Spleen (tissue), 11 donors: ENCODE measurements around the gene NGB. TPM values are rescaled to one million over a fixed set of nuclear protein-coding genes. Genes with fewer than 3 reads are reported as not detected.

Experiments used
- DNase-seq: peaks from one replicate; pipeline ENCODE4 v3.0.0-alpha.2; 2020
- H3K27ac ChIP-seq, 8 donors: fragments of 200-600 bp; sonication (generic) in 7 of 8; 1 replicate in 4 of 8; 2 replicates in 4 of 8; pipeline versions ENCODE4 v1.5.0 to v1.8.0; 2016 to 2021; ENCODE audit warnings: inconsistent platforms in 4 of 8, mild to moderate bottlenecking in 4 of 8, moderate library complexity in 1 of 8
- H3K27me3 ChIP-seq, 7 donors: fragments of 200-600 bp; sonication (generic) in 6 of 7; replicated peaks in 1 of 7; 1 replicate in 4 of 7; 2 replicates in 3 of 7; pipeline versions ENCODE4 v1.5.0 to v1.8.0; 2016 to 2021; ENCODE audit warnings: inconsistent platforms in 3 of 7, mild to moderate bottlenecking in 1 of 7
- H3K36me3 ChIP-seq, 6 donors: fragments of 200-600 bp; sonication (generic) in 5 of 6; 1 replicate in 4 of 6; 2 replicates in 2 of 6; pipeline versions ENCODE4 v1.5.0 to v1.8.0; 2016 to 2021; ENCODE audit warnings: inconsistent platforms in 2 of 6
- H3K4me1 ChIP-seq, 6 donors: fragments of 200-600 bp; sonication (generic) in 5 of 6; 1 replicate in 3 of 6; 2 replicates in 3 of 6; pipeline versions ENCODE4 v1.5.0 to v1.8.0; 2016 to 2021; ENCODE audit warnings: inconsistent platforms in 3 of 6
- H3K4me3 ChIP-seq, 8 donors: fragments of 200-600 bp; sonication (generic) in 7 of 8; 1 replicate in 4 of 8; 2 replicates in 4 of 8; pipeline versions ENCODE4 v1.5.0 to v1.8.0; 2016 to 2021; ENCODE audit warnings: inconsistent platforms in 4 of 8, mild to moderate bottlenecking in 4 of 8, moderate library complexity in 2 of 8
- H3K9me3 ChIP-seq, 8 donors: fragments of 200-600 bp; sonication (generic) in 7 of 8; 1 replicate in 4 of 8; 2 replicates in 4 of 8; pipeline versions ENCODE4 v1.5.0 to v1.8.0; 2016 to 2021; ENCODE audit warnings: inconsistent platforms in 4 of 8
- CTCF ChIP-seq, 11 experiments: fragments of 200-600 bp in 7 of 11; fragments of 450-650 bp in 4 of 11; sonication (generic) in 4 of 11; IDR thresholded peaks in 8 of 11; conservative IDR thresholded peaks in 3 of 11; 1 replicate in 7 of 11; 2 replicates in 4 of 11; pipeline versions ENCODE4 v1.4.0 to v1.8.0; 2016 to 2021; ENCODE audit warnings: antibody characterized with exemption in 11 of 11, inconsistent platforms in 4 of 11, mild to moderate bottlenecking in 1 of 11
- POLR2A ChIP-seq, 3 donors: fragments of 450-650 bp; IDR thresholded peaks; one replicate each; pipeline ENCODE4 v1.5.1; 2017; ENCODE audit warnings: antibody characterized with exemption in 3 of 3, mild to moderate bottlenecking in 1 of 3
- POLR2AphosphoS5 ChIP-seq, 3 donors: sonication (generic); formaldehyde crosslinking; IDR thresholded peaks; one replicate each; pipeline ENCODE4 v1.5.1; 2017; ENCODE audit warnings: antibody characterized with exemption in 3 of 3
- WGBS, 5 donors: extraction: QIAGEN DNeasy Blood & Tissue Kit in 3 of 5; methylation state at CpG; one replicate each; pipeline versions ENCODE4 v1.1.5 to v1.1.7; 2013 to 2018; 5-methylcytosine and 5-hydroxymethylcytosine counted together
- intact Hi-C: fragments of 100-400 bp; cut with DNase I; formaldehyde crosslinking; loops from one replicate; pipeline ENCODE4 v1.15.0; 2023; ENCODE audit warnings: low total_unique reads
- polyA plus RNA-seq, 3 donors: library from polyadenylated mRNA; stranded (reverse); fragments of 200-250 nt; gene quantifications; one replicate each; pipeline ENCODE4 v1.2.1, GENCODE V29; 2013
- total RNA-seq, 7 donors: library from RNA; depleted of rRNA in 3 of 7; stranded (reverse); fragments of >200 nt in 3 of 7; fragmentation: NEBNext Ultra II Directional in 4 of 7; extraction: Animal tissue kit (Norgen Biotek cat#: 25700) in 4 of 7; gene quantifications; one replicate each; pipeline versions ENCODE4 v1.1.0 to v1.2.1, GENCODE V29; 2016 to 2021
- donor health status: healthy with polysubstance abuse.
- donor health status: DM: no; HTN: no; CAD: no; lungs with moderate emphysema.
- donor health status: DM: no; HTN: no; CAD: no.
- donor health status: Bipolar disorder and iron deficiency.
- donor health status: healthy.
- donor health status: DM: no; HTN: no; CAD: no.
- donor health status: DM: yes; HTN: yes; CAD: no.

Gene NGB
- total and polyA plus RNA-seq, 10 donors: not detected

DNA sequence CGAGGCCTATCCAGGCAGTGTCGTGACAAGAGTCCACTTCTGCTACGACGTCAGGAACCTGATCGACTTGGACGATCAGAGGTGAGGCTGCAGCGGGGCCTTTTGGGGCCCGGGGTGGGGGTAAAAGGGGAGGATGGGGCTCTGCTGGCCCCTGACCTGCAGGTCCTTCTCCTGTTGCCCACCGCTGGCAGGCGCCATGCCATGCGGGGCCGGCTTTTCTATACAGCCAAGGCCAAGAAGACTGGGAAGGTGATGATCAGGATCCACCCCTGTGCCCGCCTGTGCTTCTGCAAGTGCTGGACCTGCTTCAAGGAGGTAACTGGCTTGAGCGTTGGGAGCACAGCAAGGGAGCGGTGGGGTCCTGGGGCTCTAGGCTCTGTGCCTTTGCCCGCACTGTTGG lies 31.6 kb downstream of the NGB start:
- Histone ChIP-seq H3K4me3 (no peak overlapping the region), H3K27me3 (no peaks in the 10 kb centered on the region), H3K27ac (no peak overlapping the region), H3K4me1 (peaks cover 0 to 22% (median 5%) of the 10 kb centered on the region in 6 donors), H3K9me3 (no peaks in the 10 kb centered on the region), H3K36me3 (no peaks in the 10 kb centered on the region)
- no peak for DNase-seq
- TF ChIP-seq POLR2AphosphoS5 (IDR thresholded peaks at IDR 0.05) (no peak), CTCF (IDR thresholded peaks at IDR 0.05 in 8 of 11, conservative IDR thresholded peaks at IDR 0.05 in 3 of 11) (no peak), POLR2A (IDR thresholded peaks at IDR 0.05) (no peak)
- whole genome bisulfite sequencing, 5 donors: 89 to 95% (median 91%) methylated on average over 10 to 16 of the region's 16 CpGs
- intact Hi-C loops: no loop called here

DNA sequence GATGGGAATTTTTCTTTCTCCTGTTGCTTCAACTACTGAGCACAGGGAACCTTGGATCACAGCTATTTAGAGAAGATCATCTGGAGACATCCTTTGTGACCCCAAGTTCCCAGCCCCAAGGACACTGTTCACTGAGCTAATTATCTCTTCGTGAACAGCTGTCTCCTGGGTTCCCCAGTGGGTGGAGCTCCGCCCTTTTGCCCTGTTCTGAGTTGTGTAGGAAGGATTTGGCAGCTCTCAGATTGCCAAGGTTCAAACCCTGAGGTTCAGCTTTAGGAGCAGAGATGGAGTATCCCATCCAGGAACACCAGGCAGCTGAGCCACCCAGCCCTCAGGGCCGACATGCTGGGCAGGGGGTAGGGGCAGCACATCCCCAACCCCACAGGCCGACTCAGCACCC lies 32.0 kb downstream of the NGB start:
- Histone ChIP-seq H3K4me1 (peaks cover 0 to 18% (median 2%) of the 10 kb centered on the region in 6 donors), H3K36me3 (no peaks in the 10 kb centered on the region), H3K27me3 (no peaks in the 10 kb centered on the region), H3K9me3 (no peaks in the 10 kb centered on the region), H3K27ac (no peak overlapping the region), H3K4me3 (no peak overlapping the region)
- 54 to 83% (median 66%) methylated on average over 4 of the region's 4 CpGs for WGBS, 5 donors
- TF ChIP-seq CTCF (IDR thresholded peaks at IDR 0.05 in 8 of 11, conservative IDR thresholded peaks at IDR 0.05 in 3 of 11): no peak
- TF ChIP-seq POLR2AphosphoS5 (IDR thresholded peaks at IDR 0.05): no peak
- TF ChIP-seq POLR2A (IDR thresholded peaks at IDR 0.05): no peak
- intact Hi-C loops: no loop called here
- no peak for DNase-seq

DNA sequence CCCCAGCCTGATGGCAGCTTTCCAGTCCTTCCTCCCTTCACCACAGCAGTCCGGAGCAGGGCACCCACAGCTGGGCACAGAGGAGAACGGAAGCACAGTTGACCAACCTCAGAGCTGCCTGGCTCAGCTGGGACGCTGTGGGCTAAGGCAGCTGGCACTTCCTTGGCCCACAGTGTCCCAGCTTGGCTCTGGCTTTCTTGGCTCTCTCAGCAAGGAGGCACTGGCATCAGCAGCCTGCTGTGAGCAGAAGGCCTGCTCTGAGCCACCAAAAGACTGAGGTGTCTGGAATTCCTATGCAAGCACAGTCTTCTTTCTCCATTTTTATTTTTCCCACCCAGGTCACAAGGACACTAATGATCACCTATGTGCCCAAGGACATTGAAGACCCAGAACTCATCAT lies 32.6 kb downstream of the NGB start:
- no peaks in the 10 kb centered on the region for H3K36me3 ChIP-seq
- WGBS, 5 donors: 71 to 96% (median 81%) methylated on average over 3 of the region's 3 CpGs

GRCh38 chr14:77236814-77237213 lies 34.2 kb downstream of the NGB start:
- intact Hi-C loops: no loop called here
- Histone ChIP-seq H3K4me3 (no peak overlapping the region), H3K27ac (no peak overlapping the region), H3K9me3 (no peaks in the 10 kb centered on the region), H3K36me3 (no peaks in the 10 kb centered on the region), H3K27me3 (no peaks in the 10 kb centered on the region), H3K4me1 (no peaks in the 10 kb centered on the region)
- TF ChIP-seq POLR2AphosphoS5 (IDR thresholded peaks at IDR 0.05): no peak
- no peak for TF ChIP-seq POLR2A (IDR thresholded peaks at IDR 0.05)
- no peak for TF ChIP-seq CTCF (IDR thresholded peaks at IDR 0.05 in 8 of 11, conservative IDR thresholded peaks at IDR 0.05 in 3 of 11)
- DNase-seq: no peak
- 70 to 84% (median 78%) methylated on average over 6 to 7 of the region's 7 CpGs for WGBS, 5 donors

More for the DNA sequence above, 32.6 kb downstream of the NGB start:
- Histone ChIP-seq H3K4me3 (no peak overlapping the region), H3K27ac (no peak overlapping the region), H3K9me3 (no peaks in the 10 kb centered on the region), H3K27me3 (no peaks in the 10 kb centered on the region), H3K4me1 (peaks cover 0 to 11% (median 0%) of the 10 kb centered on the region in 6 donors)
- DNase-seq: no peak
- intact Hi-C loops: no loop called here
- TF ChIP-seq CTCF (IDR thresholded peaks at IDR 0.05 in 8 of 11, conservative IDR thresholded peaks at IDR 0.05 in 3 of 11) (no peak), POLR2AphosphoS5 (IDR thresholded peaks at IDR 0.05) (no peak), POLR2A (IDR thresholded peaks at IDR 0.05) (no peak)
